Measurements from ENCODE around the gene NEU4.
"Not testable (repeated sequence)": the region's sequence is repeated elsewhere in the genome, so short reads cannot be mapped to it uniquely, and the experiment has no call there.

The NEU4 gene, protein sequence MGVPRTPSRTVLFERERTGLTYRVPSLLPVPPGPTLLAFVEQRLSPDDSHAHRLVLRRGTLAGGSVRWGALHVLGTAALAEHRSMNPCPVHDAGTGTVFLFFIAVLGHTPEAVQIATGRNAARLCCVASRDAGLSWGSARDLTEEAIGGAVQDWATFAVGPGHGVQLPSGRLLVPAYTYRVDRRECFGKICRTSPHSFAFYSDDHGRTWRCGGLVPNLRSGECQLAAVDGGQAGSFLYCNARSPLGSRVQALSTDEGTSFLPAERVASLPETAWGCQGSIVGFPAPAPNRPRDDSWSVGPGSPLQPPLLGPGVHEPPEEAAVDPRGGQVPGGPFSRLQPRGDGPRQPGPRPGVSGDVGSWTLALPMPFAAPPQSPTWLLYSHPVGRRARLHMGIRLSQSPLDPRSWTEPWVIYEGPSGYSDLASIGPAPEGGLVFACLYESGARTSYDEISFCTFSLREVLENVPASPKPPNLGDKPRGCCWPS

DNA sequence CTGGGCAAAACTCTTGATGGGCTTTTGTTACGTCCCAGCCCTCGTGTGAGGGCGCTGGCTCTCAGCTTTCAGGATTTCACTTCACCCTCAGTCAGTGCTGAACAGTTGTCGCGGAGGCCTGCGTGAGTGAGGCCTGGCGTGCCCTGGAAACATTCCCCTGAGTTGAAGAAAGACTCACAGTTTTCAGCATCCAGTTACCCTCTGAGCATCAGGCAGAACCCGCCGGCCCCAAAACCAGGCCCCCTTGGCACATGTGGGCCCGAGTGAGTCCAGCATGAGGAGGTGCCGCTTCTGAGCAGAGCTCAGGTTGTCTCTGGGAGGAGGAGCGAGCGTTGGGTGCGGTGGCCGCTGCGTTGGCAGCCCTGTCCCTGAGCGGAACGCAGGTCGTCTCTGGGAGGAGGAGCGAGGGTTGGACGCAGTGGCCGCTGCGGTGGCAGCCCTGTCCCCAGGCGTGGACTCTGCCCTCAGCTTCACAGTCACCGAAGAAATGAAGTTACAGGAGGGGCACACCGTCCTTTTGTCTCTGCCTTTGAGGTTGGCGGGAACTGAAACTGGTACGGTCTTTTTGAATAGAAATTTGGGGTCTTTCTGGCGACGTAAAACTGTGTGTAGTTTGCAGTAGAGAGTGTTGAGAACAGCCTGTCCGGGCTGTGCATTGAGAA is at the start of gene NEU4:
NEU4 (plus strand) TSS at position 473 of the 662 bp plus-strand sequence. CDS start 5,292 bp downstream, outside the sequence.
- no peak for DNase-seq

DNA sequence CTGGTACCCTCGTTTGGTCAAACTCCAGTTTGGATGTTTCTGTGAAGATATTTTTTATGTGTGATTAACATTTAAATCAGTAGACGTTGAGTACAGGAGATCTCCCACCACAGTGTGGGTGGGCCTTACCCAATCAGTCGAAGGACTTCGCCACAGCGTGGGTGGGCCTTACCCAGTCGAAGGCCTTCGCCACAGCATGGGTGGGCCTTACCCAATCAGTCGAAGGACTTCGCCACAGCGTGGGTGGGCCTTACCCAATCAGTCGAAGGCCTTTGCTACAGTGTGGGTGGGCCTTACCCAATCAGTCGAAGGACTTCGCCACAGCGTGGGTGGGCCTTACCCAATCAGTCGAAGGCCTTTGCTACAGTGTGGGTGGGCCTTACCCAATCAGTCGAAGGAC is 49.1 kb upstream of the NEU4 start:
- not testable (repeated sequence) for DNase-seq

DNA sequence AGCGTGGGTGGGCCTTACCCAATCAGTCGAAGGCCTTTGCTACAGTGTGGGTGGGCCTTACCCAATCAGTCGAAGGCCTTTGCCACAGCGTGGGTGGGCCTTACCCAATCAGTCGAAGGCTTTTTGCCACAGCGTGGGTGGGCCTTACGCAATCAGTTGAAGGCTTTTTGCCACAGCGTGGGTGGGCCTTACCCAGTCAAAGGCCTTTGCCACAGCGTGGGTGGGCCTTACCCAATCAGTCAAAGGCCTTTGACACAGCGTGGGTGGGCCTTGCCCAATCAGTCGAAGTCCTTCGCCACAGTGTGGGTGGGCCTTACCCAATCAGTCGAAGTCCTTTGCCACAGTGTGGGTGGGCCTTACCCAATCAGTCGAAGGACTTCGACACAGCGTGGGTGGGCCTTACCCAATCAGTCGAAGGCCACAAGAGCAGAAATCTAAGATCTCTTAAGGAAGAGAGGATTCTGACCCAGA is 48.7 kb upstream of the NEU4 start:
- no peak for DNase-seq

DNA sequence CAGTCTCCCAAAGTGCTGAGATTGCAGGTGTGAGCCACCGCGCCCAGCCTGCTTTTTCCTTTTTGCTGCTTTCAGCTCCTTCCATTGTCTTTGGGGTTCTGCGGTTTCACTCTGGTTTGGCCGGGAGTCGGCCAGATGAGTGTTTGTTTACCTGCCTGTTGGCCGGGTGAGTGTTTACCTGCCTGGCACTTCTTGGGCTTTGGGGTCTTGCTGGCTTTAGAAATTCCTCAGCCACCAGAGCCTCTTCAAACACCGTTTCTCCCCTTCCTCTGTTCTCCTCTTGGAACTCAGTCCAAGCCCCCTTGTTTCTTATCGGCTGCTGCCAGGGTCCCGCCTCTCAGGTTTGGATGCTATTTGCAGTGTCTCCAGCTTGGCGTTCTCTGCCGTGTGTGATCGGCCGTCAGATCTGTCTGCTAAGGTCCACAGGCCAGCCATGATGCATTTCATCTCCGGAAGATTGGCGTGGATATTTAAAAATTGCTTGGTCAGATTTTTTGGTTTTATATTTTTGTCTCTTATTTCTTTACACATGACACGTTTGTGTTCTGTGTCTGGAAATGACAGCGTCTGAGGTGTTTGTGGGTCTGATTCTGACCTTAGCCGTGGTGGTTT is 46.6 kb upstream of the NEU4 start:
- DNase-seq: no peak

DNA sequence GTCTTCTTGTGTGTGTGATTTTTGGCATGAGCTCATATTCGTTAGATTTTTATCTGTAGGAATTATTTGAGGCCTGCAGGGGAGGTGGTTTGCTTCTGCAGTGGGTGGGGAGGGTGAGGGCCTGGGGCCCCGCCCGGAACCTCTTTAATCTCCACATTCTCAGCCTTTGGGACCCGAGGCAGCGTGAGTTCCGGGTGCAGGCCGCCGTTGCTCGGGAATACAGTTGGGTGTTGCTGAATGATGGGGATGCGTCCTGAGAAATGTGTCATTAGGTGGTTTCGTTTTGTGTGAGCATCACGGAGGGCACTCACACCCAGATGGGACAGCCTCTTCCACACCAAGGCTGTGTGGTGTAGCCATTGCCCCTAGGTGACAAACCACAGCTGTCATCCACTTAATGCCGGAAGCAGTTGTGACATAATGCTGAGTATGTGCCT is 46.0 kb upstream of the NEU4 start:
- no peak for DNase-seq

DNA sequence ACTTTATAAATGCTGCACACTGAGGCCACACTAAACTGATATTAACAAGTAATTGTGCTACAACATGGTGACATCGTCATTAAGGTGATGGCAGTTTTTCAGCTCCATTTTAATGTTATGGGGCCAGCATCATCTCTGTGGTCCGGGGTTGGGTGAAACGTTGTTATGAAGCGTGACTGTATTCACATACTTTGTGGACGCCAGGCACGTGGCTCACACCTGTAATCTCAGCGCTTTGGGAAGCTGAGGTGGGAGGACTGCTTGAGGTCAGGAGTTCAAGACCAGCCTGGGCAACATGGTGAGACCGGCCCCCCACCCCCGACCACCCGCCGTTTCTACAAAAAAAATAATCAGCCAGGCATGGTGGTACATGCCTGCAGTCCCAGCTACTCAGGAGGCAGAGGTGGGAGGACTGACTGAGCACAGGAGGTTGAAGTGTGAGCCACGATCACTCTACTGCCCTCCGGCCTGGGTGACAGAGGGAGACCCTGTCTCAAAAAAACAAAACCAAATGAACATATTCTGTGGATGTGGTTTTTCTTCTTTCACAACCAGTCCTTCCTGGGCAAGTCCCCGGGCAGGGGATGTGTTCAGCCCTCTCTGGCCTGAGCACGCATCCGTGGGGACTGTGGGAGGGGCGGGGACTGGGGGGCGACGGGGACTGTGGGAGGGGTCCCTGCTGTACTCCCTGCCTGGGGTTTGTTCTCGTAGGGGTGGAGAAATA is 45.3 kb upstream of the NEU4 start:
- no peak for DNase-seq

DNA sequence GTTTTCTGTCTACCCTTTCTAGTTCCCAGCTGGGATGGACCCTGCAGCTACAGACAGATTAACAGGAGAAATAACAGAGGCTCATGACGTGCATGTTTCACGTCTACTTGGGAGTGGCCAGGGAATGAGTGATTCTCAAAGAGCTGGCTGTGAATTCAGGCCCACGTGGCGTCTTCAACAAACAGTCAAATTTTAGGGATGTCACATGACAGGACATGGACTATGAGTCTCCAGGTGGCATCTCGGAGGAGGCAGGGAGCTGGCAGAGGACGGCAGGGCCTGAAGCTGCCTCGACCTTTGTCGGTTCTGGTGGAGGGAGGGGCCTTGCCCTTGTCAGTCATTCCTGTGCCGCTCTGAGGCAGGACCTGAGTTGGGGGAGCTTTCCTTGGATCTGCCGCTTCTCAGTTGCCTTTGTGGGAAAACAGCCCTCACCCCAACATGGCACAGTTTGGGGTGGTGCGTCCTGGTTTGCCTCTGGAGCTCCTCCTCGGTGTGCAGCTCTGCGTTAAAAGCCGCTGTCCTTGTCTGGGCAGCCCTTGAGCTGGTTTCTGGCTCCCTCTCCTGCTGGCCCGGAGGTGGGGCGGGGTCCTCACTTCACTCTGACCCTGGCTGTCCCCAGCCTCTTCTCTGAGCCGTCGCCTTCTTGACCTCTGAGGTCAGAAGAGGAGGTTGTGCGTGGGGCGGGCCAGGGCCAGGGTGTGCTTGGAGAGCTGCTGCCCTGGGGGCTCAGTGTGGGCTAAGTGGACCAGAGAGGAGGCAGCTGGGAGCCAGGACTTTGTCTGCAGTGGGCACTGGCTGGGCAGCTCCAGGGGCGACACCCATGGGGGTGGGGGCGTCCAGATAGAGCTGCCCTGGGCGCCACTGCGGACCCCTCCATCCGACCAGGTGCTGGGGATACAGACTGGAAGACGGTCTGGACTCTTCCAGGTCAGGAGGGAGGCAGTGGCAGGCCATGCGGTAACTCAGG is 44.4 kb upstream of the NEU4 start:
- DNase-seq: no peak

DNA sequence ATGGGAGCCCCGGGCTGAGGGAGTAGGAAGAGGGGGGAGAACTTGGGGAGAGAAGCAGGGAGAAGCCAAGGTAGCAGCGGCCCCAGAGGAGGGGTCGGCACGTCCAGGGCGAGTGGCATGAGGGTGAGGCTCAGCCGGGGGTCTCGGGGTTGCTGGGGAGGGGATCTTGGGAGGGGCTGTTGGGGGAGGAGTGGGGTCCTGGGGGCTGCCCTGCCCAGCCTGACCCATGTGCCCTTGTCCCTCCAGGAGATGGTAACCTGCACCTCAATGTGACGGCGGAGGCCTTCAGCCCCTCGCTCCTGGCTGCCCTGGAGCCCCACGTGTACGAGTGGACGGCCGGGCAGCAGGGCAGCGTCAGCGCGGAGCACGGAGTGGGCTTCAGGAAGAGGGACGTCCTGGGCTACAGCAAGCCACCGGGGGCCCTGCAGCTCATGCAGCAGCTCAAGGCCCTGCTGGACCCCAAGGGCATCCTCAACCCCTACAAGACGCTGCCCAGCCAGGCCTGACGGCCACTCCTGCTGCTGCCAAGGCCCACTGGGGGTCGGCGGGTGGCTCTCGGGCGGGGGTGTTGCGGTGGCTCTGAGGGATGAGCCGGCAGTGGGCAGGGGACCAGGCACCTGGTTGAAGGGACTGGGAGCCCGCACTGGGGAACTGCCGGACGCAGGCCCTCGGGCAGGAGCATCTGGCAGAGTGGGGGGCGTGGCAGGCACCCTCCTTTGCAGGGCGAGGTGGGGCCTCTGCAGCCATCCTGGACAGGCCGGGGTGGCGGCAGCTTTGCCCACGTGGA is 41.3 kb upstream of the NEU4 start:
- DNase-seq: no peak

DNA sequence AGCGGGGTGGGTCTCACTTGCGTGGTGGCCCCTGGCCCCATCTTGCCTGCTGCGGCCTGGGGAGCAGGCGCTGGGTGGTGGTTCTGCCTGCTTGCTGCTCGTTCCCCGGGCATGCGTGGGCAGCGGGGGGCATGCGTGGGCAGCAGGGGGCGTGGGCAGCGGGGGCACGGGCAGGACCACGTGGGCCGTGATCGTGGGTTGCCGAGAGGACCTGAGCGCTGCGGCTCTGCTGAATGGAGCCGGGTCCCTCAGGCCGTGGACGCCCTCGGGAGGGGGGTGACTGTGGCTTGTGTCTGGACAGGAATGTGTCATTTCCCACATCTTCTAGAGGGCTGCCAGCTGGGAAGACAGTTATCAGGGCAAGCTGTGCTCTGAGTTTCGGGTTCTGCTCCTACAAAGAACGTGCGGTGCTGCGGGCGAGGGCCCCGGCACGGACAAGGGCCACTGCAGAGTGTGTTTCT is 40.7 kb upstream of the NEU4 start:
- DNase-seq: no peak

DNA sequence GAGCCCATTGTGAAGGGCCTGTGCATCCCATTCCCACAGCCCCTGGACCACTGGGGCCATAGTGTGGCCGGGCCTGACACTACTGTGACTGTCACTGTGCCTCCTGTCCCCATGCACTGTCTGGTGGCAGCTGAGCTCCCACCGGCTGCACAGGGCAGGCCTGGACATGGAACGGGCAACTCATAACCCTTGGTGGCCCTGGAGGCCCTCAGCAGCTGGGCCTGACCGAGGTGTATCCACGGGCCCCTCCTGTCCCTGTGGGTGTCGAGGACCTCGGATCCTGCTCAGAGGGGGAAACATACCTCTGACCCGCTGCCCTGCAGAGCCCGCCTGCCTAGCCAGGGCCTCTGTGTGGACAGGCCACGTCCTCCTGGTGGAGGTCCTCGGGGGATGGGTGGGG is 40.1 kb upstream of the NEU4 start:
- DNase-seq: no peak

DNA sequence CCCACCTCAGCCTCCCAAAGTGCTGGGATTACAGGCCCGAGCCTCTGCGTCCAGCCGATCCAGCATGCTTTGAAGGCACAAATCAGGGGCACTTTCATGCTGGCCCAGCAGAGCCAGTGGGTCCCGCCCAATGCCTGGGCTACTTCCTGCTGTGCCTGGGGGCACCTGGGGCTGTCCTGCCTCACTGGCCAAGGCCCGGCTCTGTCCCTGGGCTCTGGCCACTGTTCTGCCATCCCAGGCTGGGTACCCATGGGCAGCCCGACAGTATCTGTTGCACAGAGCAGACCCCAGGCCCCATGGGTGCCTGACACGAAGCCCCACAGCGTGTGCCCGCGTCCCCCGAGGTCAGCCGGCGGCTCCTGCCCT is 39.2 kb upstream of the NEU4 start:
- DNase-seq: no peak

DNA sequence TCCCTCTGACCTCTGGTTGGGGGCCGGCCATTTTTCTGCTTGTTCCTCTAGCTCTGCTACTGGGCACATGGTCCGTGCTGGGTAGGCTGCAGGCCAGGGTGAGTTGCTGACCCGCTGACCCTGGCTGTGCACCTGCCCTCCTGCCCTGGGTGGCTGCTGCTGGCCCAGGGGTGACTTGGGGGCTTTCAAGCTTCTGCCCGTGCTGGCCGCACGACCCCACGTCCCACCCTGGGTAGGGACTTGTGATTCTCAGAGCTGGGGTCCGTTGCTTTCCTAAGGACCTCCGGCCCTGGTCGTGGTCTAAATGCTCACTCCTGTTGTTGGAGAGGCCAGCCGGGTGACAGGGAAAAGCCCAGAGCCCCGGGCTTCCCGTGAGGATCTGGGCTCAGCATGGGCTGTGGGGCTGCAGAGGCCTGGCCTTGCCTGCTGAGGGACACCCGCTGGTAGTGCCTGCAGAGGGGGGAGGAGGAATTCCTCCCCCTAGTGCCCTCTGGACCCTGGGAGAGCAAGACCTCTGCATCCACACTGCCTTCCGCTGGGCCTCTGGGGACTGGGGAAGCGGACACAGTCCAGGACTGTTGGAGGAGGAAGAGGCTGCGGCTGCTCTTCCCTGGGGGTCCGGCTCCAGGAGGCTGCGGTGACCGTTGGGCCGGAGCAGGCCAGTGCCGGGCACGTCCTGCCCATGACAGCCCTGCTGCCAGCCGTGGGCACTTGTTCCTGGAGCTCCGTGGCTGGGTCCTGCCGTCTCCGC is 38.6 kb upstream of the NEU4 start:
- no peak for DNase-seq

DNA sequence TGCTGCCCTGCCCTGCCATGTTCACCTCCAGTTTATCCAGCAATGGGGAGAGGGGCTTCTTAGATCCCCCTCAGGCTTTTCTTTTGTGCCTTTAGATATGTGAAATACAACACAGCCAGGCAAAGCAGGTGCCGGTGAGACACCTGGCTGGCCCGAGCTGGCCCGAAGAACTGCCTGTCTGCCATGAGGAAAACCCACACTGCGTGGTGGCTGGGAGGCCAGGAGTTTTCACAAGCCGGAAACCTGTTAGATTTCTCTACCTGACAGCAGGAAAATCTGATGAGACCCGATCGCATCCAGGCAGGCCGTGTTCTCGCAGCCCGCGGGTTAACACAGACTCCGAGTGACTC is 38.1 kb upstream of the NEU4 start:
- DNase-seq: no peak

DNA sequence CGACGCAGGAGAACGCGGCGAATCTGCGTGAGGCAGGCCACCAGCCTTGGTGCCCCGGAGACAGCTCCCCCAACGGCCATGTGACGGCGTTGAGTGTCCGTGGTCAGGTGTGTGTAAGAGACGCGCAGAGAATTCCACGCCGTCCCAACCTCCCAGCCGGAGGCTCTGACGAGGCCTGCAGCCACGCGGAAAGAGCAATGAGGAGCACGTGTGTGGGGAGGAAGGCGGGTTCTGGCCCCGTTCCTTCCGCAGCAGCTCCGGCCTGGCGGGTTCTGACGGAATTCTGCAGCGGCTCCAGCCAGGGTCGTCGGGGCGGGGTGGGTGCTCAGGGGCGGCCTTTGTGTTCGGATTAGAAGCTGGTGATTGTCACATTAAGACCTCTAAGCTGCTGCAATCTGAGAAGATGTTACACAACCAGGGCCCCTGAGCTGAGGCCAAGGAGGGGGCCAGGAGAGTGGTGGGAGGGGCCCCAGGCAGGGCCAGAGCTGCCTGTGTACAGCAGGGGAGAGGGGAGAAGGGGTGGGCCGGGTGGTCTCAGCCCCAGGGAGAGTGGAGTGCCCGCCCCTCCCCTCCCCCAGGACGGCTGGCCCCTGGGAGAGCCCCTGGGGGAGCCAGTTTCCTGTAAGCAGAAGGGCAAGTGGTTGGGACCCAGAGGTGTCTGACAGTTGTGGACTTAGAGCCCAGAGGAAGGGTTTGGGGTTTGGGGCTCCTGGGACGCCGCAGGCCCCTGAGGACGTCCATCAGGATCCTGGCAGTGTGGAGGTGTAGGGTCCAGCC is 37.5 kb upstream of the NEU4 start:
- no peak for DNase-seq

DNA sequence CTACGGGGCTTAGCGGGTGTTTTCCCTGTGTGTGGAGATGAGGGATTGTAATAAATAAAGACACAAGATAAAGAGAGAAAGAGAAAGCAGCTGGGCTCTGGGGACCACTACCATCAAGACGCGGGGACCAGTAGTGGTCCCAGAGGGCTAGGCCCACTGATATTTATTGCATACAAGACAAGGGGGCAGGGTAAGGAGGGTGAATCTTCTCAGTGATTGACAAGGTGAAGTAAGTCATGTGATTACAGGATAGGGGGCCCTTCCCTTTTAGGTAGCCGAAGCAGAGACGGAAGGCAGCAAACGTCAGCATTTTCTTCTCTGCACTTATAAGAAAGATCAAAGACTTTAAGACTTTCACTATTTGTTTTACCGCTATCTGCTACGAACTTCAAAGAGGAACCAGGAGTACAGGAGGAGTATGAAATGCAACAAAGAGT is 36.9 kb upstream of the NEU4 start:
- no peak for DNase-seq

DNA sequence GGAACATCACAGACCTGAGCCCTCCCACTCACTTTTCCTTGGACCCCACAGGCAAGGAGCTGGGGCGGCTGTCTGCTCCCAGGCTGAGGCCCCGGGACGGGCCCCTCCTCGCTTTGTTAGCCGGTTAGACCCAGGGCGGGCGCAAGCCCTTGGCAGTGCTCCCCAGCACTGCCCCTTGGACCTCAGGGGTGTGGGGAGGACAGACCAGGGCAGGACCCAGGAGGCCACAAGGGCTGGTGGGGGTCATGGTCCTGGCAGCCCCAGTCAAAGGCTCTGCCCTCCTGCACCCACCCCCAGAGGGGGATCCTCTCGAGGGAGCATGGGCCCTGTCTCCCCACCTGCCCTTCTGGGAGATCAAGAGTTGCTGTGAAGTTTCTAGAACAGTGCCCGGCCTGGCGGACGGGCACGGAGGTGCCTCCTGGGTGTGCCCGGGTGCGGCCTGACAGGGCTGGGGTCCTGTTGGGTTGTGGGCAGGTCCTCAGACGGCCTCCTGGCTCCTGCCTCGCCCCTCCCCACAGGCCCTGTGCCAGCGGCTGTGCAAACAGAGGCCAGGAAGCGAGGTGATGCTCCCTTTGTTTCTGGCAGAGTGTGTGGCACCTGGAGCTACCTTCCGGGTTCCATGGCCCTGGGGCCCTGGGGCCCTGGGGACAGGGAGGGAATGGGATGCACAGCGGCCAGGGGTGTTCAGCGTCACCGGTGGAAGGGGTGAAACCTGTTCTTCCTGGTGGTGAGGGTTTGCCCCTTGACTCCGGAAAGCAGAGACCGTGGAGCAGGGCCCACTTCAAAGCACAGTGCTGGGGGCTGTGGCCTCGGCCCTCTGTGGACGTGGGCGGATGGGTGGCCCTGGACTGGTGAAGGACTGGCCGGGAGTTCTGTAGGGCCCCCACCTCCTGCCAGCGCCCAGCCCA is 35.2 kb upstream of the NEU4 start:
- DNase-seq: no peak

DNA sequence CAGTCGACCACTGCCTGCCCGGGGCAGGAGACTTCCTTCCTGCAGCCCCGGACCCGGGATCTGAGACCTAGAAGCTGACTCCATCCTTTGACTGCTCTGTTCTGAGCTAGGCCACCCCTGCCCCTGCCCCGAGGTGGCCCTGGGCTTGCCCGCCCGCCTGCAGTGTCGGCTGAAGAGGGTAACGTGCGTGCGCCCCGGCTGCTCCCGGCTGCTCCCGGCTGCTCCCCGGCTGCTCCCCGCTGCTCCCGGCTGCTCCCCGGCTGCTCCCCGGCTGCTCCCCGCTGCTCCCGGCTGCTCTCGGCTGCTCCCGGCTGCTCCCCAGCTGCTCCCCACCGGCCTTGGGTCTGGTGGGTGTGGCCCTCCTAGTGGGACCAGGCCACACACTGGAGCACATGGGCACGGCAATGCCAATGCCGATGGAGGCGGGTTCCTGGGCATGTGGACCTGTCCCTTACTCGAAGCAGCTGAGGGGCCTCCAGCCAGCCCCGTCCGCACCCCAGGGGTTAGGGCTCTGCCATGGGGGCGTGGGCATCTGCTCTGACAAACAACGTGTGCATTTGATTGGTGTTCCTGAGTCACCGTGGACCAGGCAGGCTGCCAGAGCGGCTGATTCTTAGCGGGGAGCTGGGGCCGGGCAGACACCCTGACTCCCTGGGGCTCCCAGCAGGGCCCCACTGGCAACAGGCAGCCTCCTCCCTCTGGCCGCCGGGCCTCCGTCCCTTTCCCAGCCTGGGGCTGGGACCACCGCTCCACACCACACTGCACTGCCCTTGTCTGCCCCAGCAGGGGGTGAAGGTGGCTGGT is 34.4 kb upstream of the NEU4 start:
- no peak for DNase-seq
